Mucosa of rectum (tissue), 2 donors: ENCODE data around the gene AOC2.
"Not testable (repeated sequence)": the region's sequence is repeated elsewhere in the genome, so short reads cannot be mapped to it uniquely, and the experiment has no call there.

Source experiments
- H3K27ac ChIP-seq, 2 donors: one replicate each; pipeline ENCODE4 v1.7.0; 2013; ENCODE audit warnings: inconsistent platforms in 2 of 2, low read depth in 2 of 2, low read length in 2 of 2
- H3K27me3 ChIP-seq, 2 donors: one replicate each; pipeline ENCODE4 v1.7.0; 2013; ENCODE audit warnings: low read length in 2 of 2; ENCODE audit not compliant: control insufficient read depth in 2 of 2, insufficient read depth in 2 of 2
- H3K36me3 ChIP-seq, 2 donors: one replicate each; pipeline ENCODE4 v1.7.0; 2013; ENCODE audit warnings: low read length in 2 of 2; ENCODE audit not compliant: control insufficient read depth in 2 of 2, insufficient read depth in 2 of 2
- H3K4me1 ChIP-seq, 2 donors: one replicate each; pipeline ENCODE4 v1.7.0; 2013; ENCODE audit warnings: low read length in 2 of 2, mild to moderate bottlenecking in 1 of 2; ENCODE audit not compliant: control insufficient read depth in 2 of 2, insufficient read depth in 2 of 2
- H3K4me3 ChIP-seq, 2 donors: one replicate each; pipeline ENCODE4 v1.7.0; 2013; ENCODE audit warnings: low read length in 2 of 2
- H3K9ac ChIP-seq, 2 donors: one replicate each; pipeline ENCODE4 v1.7.0; 2013; ENCODE audit warnings: low read length in 2 of 2, low read depth in 1 of 2, mild to moderate bottlenecking in 1 of 2
- H3K9me3 ChIP-seq, 2 donors: one replicate each; pipeline ENCODE4 v1.7.0; 2013; ENCODE audit warnings: low read length in 2 of 2; ENCODE audit not compliant: control insufficient read depth in 2 of 2
- donor health status: healthy.
- donor health status: Normal muscosa, but diverticular disease.

The AOC2 gene

GRCh38 chr17:42867694-42868261 lies 23.4 kb downstream of the AOC2 start:
- not testable (repeated sequence) for H3K4me3 ChIP-seq, H3K27me3 ChIP-seq, H3K27ac ChIP-seq, H3K4me1 ChIP-seq, H3K9ac ChIP-seq, H3K9me3 ChIP-seq, H3K36me3 ChIP-seq

GRCh38 chr17:42868338-42868737 lies 24.0 kb downstream of the AOC2 start:
- peaks cover 4 to 9% of the 10 kb centered on the region in 2 donors for H3K27me3 ChIP-seq
- no peaks in the 10 kb centered on the region for H3K36me3 ChIP-seq
- no peak overlapping the region for H3K4me3 ChIP-seq
- H3K9me3 ChIP-seq, result no peaks in the 10 kb centered on the region
- H3K27ac ChIP-seq, result no peak overlapping the region
- H3K4me1 ChIP-seq, result peaks cover 0 to 7% of the 10 kb centered on the region in 2 donors
- no peak overlapping the region for H3K9ac ChIP-seq

DNA sequence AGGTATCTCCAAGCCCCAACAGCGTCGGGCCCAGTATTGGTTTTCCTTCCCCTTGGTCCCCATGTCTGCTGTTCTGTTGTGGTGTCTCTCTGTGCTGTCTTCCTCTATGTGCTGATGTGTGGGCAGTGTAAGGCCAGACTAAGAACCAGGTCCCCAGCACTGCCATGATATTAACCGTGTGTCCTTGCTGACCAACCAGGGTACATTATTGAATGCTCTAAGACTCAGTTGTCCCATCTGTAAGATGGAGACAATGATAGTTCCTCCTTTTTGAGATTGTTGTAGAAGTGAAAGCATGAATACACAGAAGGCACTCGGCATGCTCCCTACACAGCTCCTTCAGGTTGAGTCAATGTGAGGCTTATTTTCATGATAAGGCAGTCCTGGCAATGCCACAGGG lies 27.3 kb downstream of the AOC2 start:
- H3K9me3 ChIP-seq, result no peaks in the 10 kb centered on the region
- peaks cover 0 to 2% of the 10 kb centered on the region in 2 donors for H3K27me3 ChIP-seq
- peaks cover 0 to 5% of the 10 kb centered on the region in 2 donors for H3K4me1 ChIP-seq
- H3K27ac ChIP-seq, result no peak overlapping the region
- no peak overlapping the region for H3K4me3 ChIP-seq
- no peaks in the 10 kb centered on the region for H3K36me3 ChIP-seq
- no peak overlapping the region for H3K9ac ChIP-seq

DNA sequence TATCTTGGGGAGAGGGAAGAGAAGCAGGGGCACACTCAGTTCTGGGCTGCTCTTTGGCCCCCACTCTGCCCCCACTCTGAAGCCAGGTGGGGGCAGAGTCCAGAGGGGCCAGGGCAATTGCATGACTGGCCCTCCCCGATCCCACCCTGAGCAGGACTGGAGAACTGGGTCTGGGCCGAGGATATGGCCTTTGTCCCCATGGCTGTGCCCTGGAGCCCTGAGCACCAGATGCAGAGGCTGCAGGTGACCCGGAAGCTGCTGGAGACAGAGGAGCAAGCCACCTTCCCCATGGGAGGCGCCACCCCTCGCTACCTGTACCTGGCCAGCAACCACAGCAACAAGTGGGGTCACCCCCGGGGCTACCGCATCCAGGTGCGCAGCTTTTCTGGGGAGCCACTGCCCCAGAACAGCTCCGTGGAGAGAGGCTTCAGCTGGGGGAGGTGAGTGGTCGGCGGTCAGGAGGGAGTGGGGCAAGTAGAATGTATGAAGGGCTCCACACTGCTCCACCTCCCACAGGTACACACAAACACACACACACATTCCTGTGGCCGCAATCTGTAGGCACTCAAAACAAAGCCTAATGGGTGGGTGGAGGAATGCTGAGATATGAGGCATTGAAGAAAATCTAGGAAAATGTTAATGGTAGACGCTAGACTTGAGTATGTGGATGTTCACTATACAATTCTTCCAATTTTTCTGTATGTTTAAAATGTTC lies 28.0 kb downstream of the AOC2 start:
- H3K9me3 ChIP-seq, result no peaks in the 10 kb centered on the region
- peaks cover 5 to 7% of the 10 kb centered on the region in 2 donors for H3K27me3 ChIP-seq
- no peak overlapping the region for H3K4me3 ChIP-seq
- no peaks in the 10 kb centered on the region for H3K36me3 ChIP-seq
- H3K27ac ChIP-seq, result no peak overlapping the region
- H3K4me1 ChIP-seq, result no peaks in the 10 kb centered on the region
- no peak overlapping the region for H3K9ac ChIP-seq

GRCh38 chr17:42873315-42873714 lies 28.9 kb downstream of the AOC2 start:
- H3K4me1 ChIP-seq, result no peaks in the 10 kb centered on the region
- H3K36me3 ChIP-seq, result no peaks in the 10 kb centered on the region
- H3K27me3 ChIP-seq, result peaks cover 7 to 15% of the 10 kb centered on the region in 2 donors
- no peak overlapping the region for H3K4me3 ChIP-seq
- no peak overlapping the region for H3K27ac ChIP-seq
- H3K9ac ChIP-seq, result no peak overlapping the region
- H3K9me3 ChIP-seq, result no peaks in the 10 kb centered on the region

GRCh38 chr17:42873932-42874695 lies 29.7 kb downstream of the AOC2 start:
- not testable (repeated sequence) for H3K9ac ChIP-seq, H3K4me3 ChIP-seq, H3K9me3 ChIP-seq, H3K36me3 ChIP-seq, H3K4me1 ChIP-seq, H3K27ac ChIP-seq
- H3K27me3 ChIP-seq, result peaks cover 9 to 17% of the 10 kb centered on the region in 2 donors

DNA sequence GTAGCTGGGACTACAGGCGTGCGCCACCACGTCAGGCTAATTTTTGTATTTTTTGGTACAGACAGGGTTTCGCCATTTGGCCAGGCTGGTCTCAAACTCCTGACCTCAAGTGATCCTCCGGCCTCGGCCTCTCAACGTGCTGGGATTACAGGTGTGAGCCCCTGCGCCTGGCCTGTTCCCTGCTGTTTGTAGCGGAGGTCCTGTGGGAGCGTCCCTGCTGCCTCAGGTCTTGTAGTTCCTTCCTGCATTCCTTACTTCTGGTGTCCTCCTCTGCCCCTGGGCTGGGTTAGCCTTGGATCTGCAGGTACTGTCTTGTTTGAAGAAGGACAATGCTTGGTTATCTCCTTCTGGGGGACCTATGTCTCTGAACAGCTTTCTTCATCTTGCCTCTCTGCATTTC lies 32.7 kb downstream of the AOC2 start:
- H3K9me3 ChIP-seq, result no peaks in the 10 kb centered on the region
- no peak overlapping the region for H3K4me3 ChIP-seq
- peaks cover 9 to 17% of the 10 kb centered on the region in 2 donors for H3K27me3 ChIP-seq
- no peak overlapping the region for H3K27ac ChIP-seq
- no peaks in the 10 kb centered on the region for H3K36me3 ChIP-seq
- H3K9ac ChIP-seq, result no peak overlapping the region
- H3K4me1 ChIP-seq, result no peaks in the 10 kb centered on the region

- no peak overlapping the region for H3K9ac ChIP-seq
- no peak overlapping the region for H3K27ac ChIP-seq
- H3K4me3 ChIP-seq, result no peak overlapping the region
- no peaks in the 10 kb centered on the region for H3K9me3 ChIP-seq
- H3K4me1 ChIP-seq, result no peaks in the 10 kb centered on the region
- H3K36me3 ChIP-seq, result no peaks in the 10 kb centered on the region
- H3K27me3 ChIP-seq, result peaks cover 9 to 17% of the 10 kb centered on the region in 2 donors
These were observed 33.9 kb downstream of the AOC2 start for GRCh38 chr17:42878123-42878880.

DNA sequence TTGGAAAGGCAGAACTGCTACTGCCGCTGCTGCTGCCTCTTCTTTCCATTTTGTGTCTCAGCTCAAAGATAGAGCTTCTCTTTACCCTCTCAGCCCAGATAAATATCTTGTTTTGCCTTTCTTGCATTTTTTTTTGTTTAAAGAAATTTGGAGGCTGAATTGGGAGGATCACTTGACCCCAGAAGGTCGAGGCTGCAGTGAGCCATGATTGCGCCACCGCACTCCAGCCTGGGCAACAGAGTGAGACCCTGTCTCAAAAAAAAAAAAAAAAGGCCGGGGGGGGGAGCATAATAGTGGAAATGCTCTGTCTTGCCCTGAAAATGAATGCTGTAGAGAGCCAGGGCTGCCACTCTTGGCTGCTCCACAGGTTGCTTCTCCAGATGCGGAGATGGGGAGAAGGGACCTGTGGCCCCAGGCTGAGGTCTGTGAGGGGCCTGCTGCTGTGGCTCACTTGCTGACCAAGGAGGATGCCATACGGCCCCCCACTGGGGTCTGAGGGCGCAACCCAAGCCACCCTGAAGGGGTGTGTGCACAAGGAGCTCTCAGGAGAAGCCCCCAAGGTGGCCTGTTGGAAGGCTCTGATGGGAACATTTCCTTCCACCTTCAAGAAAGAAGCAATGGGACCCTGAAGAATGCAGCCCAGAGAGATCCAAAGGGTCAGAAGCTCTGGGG lies 34.7 kb downstream of the AOC2 start:
- Histone ChIP-seq H3K36me3 (no peaks in the 10 kb centered on the region), H3K27me3 (peaks cover 9 to 17% of the 10 kb centered on the region in 2 donors), H3K4me1 (no peaks in the 10 kb centered on the region), H3K9ac (no peak overlapping the region), H3K9me3 (no peaks in the 10 kb centered on the region), H3K27ac (no peak overlapping the region), H3K4me3 (no peak overlapping the region)
